Measurements from ENCODE around the gene CREBL2. TPM values are rescaled to one million over a fixed set of nuclear protein-coding genes. Genes with fewer than 3 reads are reported as not detected.

Gene CREBL2
- total RNA-seq, 3 donors from 2014 or later, result 14.4 to 16.9 (median 14.8) TPM

- ATAC-seq, result no peak
- no peak for DNase-seq
- Mint-ChIP-seq H3K36me3 (ENCODE audit: insufficient read depth) (peaks cover 6% of the 10 kb centered on the region), H3K4me3 (no peak overlapping the region), H3K27me3 (ENCODE audit: low read depth) (no peaks in the 10 kb centered on the region), H3K9me3 (no peaks in the 10 kb centered on the region), H3K4me1 (ENCODE audit: low read depth) (peaks cover 7% of the 10 kb centered on the region)
Measured at GRCh38 chr12:12686925-12687324, 75.2 kb downstream of the CREBL2 start.

- ATAC-seq (peak; percentile 27 to 56), DNase-seq (no peak)
- Mint-ChIP-seq H3K9me3 (no peaks in the 10 kb centered on the region), H3K27me3 (ENCODE audit: low read depth) (no peaks in the 10 kb centered on the region), H3K4me1 (ENCODE audit: low read depth) (peaks cover 7% of the 10 kb centered on the region), H3K4me3 (no peak overlapping the region), H3K36me3 (ENCODE audit: insufficient read depth) (peaks cover 2% of the 10 kb centered on the region)
Measured at GRCh38 chr12:12689647-12690300, 78.1 kb downstream of the CREBL2 start.

DNA sequence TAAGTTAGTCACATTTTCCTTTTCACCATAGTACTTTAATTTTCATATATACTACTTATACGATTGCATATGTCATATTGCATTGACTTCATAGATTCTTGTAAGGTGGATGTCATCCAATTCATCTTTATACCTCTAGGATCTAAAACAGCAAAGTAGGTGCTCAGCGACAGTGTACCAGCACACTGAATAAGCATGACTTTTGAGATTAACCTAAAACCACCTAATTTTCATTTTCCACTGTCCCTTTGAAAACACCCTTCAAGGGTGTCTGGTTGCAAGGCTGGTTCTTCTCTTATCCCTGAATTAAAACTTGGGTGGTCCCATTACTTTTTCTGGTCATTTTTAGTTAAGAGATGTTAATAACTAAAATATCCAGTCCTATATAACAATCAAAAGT lies 79.9 kb downstream of the CREBL2 start:
- Mint-ChIP-seq H3K27me3 (ENCODE audit: low read depth) (no peaks in the 10 kb centered on the region), H3K4me1 (ENCODE audit: low read depth) (peaks cover 13% of the 10 kb centered on the region), H3K9me3 (no peaks in the 10 kb centered on the region), H3K36me3 (ENCODE audit: insufficient read depth) (peaks cover 2% of the 10 kb centered on the region), H3K4me3 (no peak overlapping the region)
- no peak for DNase-seq
- no peak for ATAC-seq

- no peak for DNase-seq
- Mint-ChIP-seq H3K4me3 (no peak overlapping the region), H3K36me3 (ENCODE audit: insufficient read depth) (peaks cover 2% of the 10 kb centered on the region), H3K9me3 (no peaks in the 10 kb centered on the region), H3K27me3 (ENCODE audit: low read depth) (no peaks in the 10 kb centered on the region), H3K4me1 (ENCODE audit: low read depth) (peaks cover 29% of the 10 kb centered on the region)
- ATAC-seq, result no peak
Measured at GRCh38 chr12:12693111-12693671, 81.5 kb downstream of the CREBL2 start.

Other genes with a start within 250 kb of the CREBL2 start
- gene DUSP16, start 49.0 kb upstream of the CREBL2 start, total RNA-seq, result 10 to 100 TPM; 24.0 to 40.8 (median 34.9) TPM
- 1 to 10 TPM; 1.3 to 2.4 (median 1.3) TPM for gene GPR19, start 84.3 kb downstream of the CREBL2 start, total RNA-seq
- gene CDKN1B, start 105.5 kb downstream of the CREBL2 start, total RNA-seq, result 10 to 100 TPM; 15.6 to 27.7 (median 24.5) TPM
- 1 to 10 TPM; 1.2 to 1.6 (median 1.6) TPM for gene APOLD1, start 173.8 kb downstream of the CREBL2 start, total RNA-seq
- 100 to 1,000 TPM; 128 to 141 (median 137) TPM for gene DDX47, start 201.5 kb downstream of the CREBL2 start, total RNA-seq

Data from activated T-cell treated with anti-CD3 and anti-CD28 coated beads, Interleukin-2, amount 50 U/mL, for 4 hours (primary cell).